RWPE2 (cell line): ENCODE data around the gene ANTXR1.

Experiments used
- ATAC-seq: fragments of 200-7000 bp; cut with Tn5 transposase; 3 replicates; pipeline ENCODE4 v1.9.1; 2021; ENCODE audit warnings: low read depth
- DNase-seq: peaks from one replicate; pipeline ENCODE4 v3.0.0-alpha.2; 2020; ENCODE audit warnings: low spot score
- H3K27ac ChIP-seq: fragments of 450-650 bp; 2 replicates; pipeline ENCODE4 v1.5.1; 2017; ENCODE audit warnings: mild to moderate bottlenecking; ENCODE audit not compliant: poor library complexity, severe bottlenecking
- H3K27me3 ChIP-seq: fragments of 250-450 bp; sonication (Bioruptor Pico); 2 replicates; pipeline ENCODE4 v1.5.1; 2021; ENCODE audit warnings: mild to moderate bottlenecking, moderate library complexity; ENCODE audit not compliant: insufficient read depth, poor library complexity, severe bottlenecking
- H3K36me3 ChIP-seq: fragments of 250-450 bp; sonication (Bioruptor Pico); 2 replicates; pipeline ENCODE4 v1.5.1; 2020; ENCODE audit warnings: low read depth, mild to moderate bottlenecking, moderate library complexity
- H3K4me1 ChIP-seq: fragments of 250-450 bp; sonication (Bioruptor Pico); 2 replicates; pipeline ENCODE4 v1.5.1; 2021; ENCODE audit warnings: mild to moderate bottlenecking, moderate library complexity; ENCODE audit not compliant: insufficient read depth, poor library complexity, severe bottlenecking
- H3K4me3 ChIP-seq: fragments of 250-450 bp; sonication (Bioruptor Pico); 2 replicates; pipeline ENCODE4 v1.5.1; 2021; ENCODE audit warnings: mild to moderate bottlenecking, moderate library complexity; ENCODE audit not compliant: severe bottlenecking
- H3K9me3 ChIP-seq: fragments of 250-450 bp; sonication (Bioruptor Pico); 2 replicates; pipeline ENCODE4 v1.5.1; 2021; ENCODE audit warnings: mild to moderate bottlenecking, moderate library complexity; ENCODE audit not compliant: severe bottlenecking
- TF ChIP-seq, protein P1 (sequence below): fragments of 450-650 bp; IDR thresholded peaks from one replicate; pipeline ENCODE4 v1.5.1; 2017; ENCODE audit warnings: mild to moderate bottlenecking, moderate library complexity; ENCODE audit not compliant: poor library complexity, severe bottlenecking

ANTXR1 gene

DNA sequence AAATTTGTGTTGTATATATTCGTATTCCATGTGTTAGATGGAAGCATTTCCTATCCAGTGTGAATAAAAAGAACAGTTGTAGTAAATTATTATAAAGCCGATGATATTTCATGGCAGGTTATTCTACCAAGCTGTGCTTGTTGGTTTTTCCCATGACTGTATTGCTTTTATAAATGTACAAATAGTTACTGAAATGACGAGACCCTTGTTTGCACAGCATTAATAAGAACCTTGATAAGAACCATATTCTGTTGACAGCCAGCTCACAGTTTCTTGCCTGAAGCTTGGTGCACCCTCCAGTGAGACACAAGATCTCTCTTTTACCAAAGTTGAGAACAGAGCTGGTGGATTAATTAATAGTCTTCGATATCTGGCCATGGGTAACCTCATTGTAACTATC, 235.3 kb downstream of the ANTXR1 start:
- Histone ChIP-seq H3K27ac (no peak overlapping the region), H3K4me3 (no peak overlapping the region), H3K4me1 (peaks cover 5% of the 10 kb centered on the region), H3K27me3 (no peaks in the 10 kb centered on the region), H3K9me3 (no peaks in the 10 kb centered on the region), H3K36me3 (no peaks in the 10 kb centered on the region; the same call in 1 of the 2 replicates)
- DNase-seq (no peak), ATAC-seq (no peak)
- TF ChIP-seq, protein P1, sequence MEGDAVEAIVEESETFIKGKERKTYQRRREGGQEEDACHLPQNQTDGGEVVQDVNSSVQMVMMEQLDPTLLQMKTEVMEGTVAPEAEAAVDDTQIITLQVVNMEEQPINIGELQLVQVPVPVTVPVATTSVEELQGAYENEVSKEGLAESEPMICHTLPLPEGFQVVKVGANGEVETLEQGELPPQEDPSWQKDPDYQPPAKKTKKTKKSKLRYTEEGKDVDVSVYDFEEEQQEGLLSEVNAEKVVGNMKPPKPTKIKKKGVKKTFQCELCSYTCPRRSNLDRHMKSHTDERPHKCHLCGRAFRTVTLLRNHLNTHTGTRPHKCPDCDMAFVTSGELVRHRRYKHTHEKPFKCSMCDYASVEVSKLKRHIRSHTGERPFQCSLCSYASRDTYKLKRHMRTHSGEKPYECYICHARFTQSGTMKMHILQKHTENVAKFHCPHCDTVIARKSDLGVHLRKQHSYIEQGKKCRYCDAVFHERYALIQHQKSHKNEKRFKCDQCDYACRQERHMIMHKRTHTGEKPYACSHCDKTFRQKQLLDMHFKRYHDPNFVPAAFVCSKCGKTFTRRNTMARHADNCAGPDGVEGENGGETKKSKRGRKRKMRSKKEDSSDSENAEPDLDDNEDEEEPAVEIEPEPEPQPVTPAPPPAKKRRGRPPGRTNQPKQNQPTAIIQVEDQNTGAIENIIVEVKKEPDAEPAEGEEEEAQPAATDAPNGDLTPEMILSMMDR: no peak

DNA sequence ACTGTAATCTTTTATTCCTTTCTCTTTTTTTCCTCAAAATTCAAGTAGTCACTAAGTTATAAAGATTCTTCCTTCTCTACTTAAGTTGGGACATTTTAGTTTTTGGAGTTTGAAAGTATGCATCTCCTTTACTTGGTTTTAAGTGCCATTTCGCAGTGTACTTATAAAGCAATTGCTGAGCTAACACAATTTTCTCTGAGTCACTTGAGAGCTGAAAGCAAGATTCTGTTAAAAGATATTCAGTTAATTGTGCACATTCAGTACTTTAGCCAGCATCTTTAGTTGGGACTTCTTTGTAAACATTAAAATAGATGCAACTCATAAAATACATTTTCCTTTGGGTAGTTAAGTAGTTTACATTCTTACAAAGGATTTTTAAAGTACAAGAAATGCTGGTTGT, 238.0 kb downstream of the ANTXR1 start:
- ATAC-seq: no peak
- no peaks in the 10 kb centered on the region; the same call in 1 of the 2 replicates for H3K36me3 ChIP-seq
- DNase-seq: no peak

DNA sequence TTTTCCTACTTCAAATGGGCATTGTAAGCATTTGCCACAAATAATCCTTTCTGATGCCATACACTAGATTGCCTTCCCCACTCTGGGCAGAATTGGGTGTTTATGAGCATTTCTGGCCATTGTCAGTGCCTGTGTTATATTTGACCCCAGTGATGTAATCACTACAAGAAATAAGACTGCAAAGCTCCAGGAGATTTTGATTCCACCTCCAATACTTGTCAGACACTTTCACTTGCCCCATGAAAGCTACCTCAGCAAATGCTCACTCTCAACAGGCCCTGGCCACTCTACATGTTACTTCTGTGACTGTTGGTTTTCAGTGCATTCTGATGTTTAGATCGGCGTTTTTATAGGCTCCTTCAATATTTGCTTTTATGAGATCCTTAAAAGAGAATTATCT, 239.0 kb downstream of the ANTXR1 start:
- H3K27me3 ChIP-seq: no peaks in the 10 kb centered on the region
- H3K4me3 ChIP-seq: no peak overlapping the region
- ATAC-seq: no peak
- peaks cover 16% of the 10 kb centered on the region for H3K4me1 ChIP-seq
- no peaks in the 10 kb centered on the region for H3K9me3 ChIP-seq
- no peak for DNase-seq
- H3K27ac ChIP-seq: peak overlapping the region; percentile 86
- TF ChIP-seq, protein P1: no peak
- no peaks in the 10 kb centered on the region for H3K36me3 ChIP-seq

More for the DNA sequence above, 238.0 kb downstream of the ANTXR1 start:
- Histone ChIP-seq H3K4me3 (no peak overlapping the region), H3K4me1 (peaks cover 16% of the 10 kb centered on the region), H3K27ac (no peak overlapping the region), H3K9me3 (no peaks in the 10 kb centered on the region), H3K27me3 (no peaks in the 10 kb centered on the region)
- TF ChIP-seq, protein P1: no peak

DNA sequence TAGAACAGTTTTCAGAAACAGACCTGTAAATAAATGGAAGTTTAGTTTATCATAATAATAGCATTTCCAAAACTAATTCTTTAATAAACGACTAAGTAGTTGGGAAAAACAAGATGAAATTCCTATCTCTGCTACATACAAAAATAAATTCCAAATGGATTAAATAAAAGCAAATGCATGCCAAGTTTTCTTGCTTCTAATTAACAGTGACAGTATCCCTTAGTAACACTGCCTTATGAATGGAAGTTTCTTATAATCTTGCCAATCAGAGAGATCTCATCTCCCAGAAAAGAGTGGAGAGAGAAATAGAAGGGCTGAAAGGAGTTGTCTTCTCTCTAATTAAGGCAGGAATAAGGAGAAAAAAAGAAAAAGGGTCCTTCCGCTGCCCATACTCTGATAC, 240.1 kb downstream of the ANTXR1 start:
- DNase-seq (no peak), ATAC-seq (no peak)
- peak overlapping the region; percentile 86 for H3K27ac ChIP-seq
- no peaks in the 10 kb centered on the region for H3K9me3 ChIP-seq
- TF ChIP-seq, protein P1: no peak
- H3K36me3 ChIP-seq: no peaks in the 10 kb centered on the region
- H3K4me3 ChIP-seq: no peak overlapping the region
- H3K4me1 ChIP-seq: peaks cover 16% of the 10 kb centered on the region
- H3K27me3 ChIP-seq: no peaks in the 10 kb centered on the region

DNA sequence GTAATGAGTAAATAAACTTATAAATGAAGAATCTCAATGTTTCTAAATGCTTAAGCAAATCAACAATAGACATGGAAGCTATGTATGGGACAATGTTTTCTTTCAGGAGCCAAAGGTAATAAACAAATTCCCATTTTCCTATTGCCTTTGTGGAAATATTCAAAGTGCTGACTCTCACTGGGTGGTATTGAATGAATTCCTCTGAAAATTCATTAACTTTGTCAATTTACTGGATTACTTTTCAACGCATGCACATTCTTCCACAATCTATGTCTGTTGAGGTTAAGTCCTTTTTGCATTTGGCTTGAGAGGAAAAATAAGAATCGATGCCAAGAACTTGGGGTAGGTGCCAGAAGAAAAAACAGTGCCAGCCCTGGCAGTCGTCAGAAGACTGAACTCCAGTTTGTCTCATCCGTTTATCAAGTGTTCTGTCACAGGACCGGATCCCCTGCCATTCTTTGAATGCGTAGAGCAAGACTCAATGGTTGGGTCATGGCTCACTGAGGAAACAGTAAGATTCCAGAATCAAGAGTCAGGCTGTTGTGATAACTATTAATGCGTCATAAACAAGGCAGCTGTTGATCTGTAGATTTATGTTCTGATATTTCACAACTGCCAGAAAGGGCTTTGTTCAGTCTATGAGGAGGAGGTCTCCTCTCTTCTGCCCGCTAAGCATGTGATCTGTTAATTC, 240.8 kb downstream of the ANTXR1 start:
- TF ChIP-seq, protein P1: no peak
- Histone ChIP-seq H3K36me3 (no peaks in the 10 kb centered on the region), H3K9me3 (no peaks in the 10 kb centered on the region), H3K4me3 (no peak overlapping the region), H3K27ac (peak overlapping the region; percentile 86), H3K4me1 (peaks cover 16% of the 10 kb centered on the region), H3K27me3 (no peaks in the 10 kb centered on the region)
- ATAC-seq (peak; percentile 99), DNase-seq (peak; percentile 72)
